H1 (cell line): ENCODE measurements around the gene PAPOLG. TPM values are rescaled to one million over a fixed set of nuclear protein-coding genes. Genes with fewer than 3 reads are reported as not detected.

Experiments used
- polyA plus RNA-seq, 7 experiments: library from polyadenylated mRNA; depleted of rRNA in 3 of 7; stranded (reverse) in 5 of 7; unstranded in 2 of 7; fragments of >200 nt in 5 of 7; fragments of 200-250 nt in 2 of 7; gene quantifications; 1 replicate in 5 of 7; 2 replicates in 1 of 7; 4 replicates in 1 of 7; pipeline versions ENCODE4 v1.2.1 to v1.2.3, GENCODE V29; 2011 to 2013; ENCODE audit warnings: missing spikeins in 2 of 7, mixed read lengths in 2 of 7
- small RNA-seq: library from polyadenylated mRNA; stranded (forward); fragments of <200 nt; extraction: miRNeasy Mini kit (QIAGEN cat#:217004); gene quantifications from one replicate; pipeline ENCODE3, GENCODE V24; 2013; ENCODE audit not compliant: insufficient read depth
- total RNA-seq: library from RNA; stranded (reverse); fragmentation: NEBNext Ultra II Directional; extraction: Animal tissue kit (Norgen Biotek cat#: 25700); gene quantifications from 2 replicates; pipeline ENCODE4 v1.2.1, GENCODE V29; 2021

PAPOLG gene
- total and polyA plus RNA-seq, 2 of the 8 experiments (the other 6 are each of a cell fraction or from before 2014, with no cell fraction given), result 6.5 to 21.5 TPM

Small RNAs within 50 kb of the gene (small RNA-seq; reads per million reads assigned to genes)
- gene RN7SL632P (not detected), gene RNU6-612P (not detected)

Other genes starting within 250 kb of the PAPOLG start
- gene BCL11A, start 202.6 kb upstream of the PAPOLG start, total RNA-seq, result 59.3 and 61.3 TPM in 2 replicates
- 11.9 and 12.2 TPM in 2 replicates for gene BCL11A, start 202.6 kb upstream of the PAPOLG start, polyA plus RNA-seq (2011; rRNA removed)
- gene REL, start 125.3 kb downstream of the PAPOLG start, total RNA-seq, result 6.3 and 7.5 TPM in 2 replicates
- gene REL, start 125.3 kb downstream of the PAPOLG start, polyA plus RNA-seq (2011; rRNA removed), result 1.5 and 1.6 TPM in 2 replicates